Stimulated activated naive CD8-positive, alpha-beta T cell treated with anti-CD3 and anti-CD28 coated beads, Interleukin-15, amount 100 ng/mL, for 72 hours (primary cell): ENCODE data around the gene PITPNM1.
"Not testable (repeated sequence)": the region's sequence is repeated elsewhere in the genome, so short reads cannot be mapped to it uniquely, and the experiment has no call there.

ENCODE experiments used
- ATAC-seq: fragments of 150-1000 bp; cut with Tn5 transposase; 2 replicates; pipeline ENCODE4 v1.10.0; 2021; ENCODE audit warnings: mild to moderate bottlenecking, moderate library complexity
- DNase-seq, 2 donors: peaks; one replicate each; pipeline ENCODE4 v3.0.0; 2021 to 2022
- H3K27ac Mint-ChIP-seq, 2 donors: one replicate each; pipeline ENCODE4 v1.8.0; 2022; ENCODE audit warnings: mild to moderate bottlenecking in 2 of 2, mixed read lengths in 2 of 2, moderate library complexity in 2 of 2
- H3K27me3 Mint-ChIP-seq: one replicate; pipeline ENCODE4 v1.8.0; 2022; ENCODE audit warnings: mixed read lengths
- H3K4me1 Mint-ChIP-seq: one replicate; pipeline ENCODE4 v1.8.0; 2022; ENCODE audit warnings: mild to moderate bottlenecking, mixed read lengths
- H3K4me3 Mint-ChIP-seq, 2 donors: one replicate each; pipeline ENCODE4 v1.8.0; 2022; ENCODE audit warnings: mild to moderate bottlenecking in 2 of 2, mixed read lengths in 2 of 2, moderate library complexity in 1 of 2
- H3K9me3 Mint-ChIP-seq, 2 donors: one replicate each; pipeline ENCODE4 v1.8.0; 2022; ENCODE audit warnings: mixed read lengths in 2 of 2

PITPNM1 gene

GRCh38 chr11:67490727-67491065 is 14.5 kb downstream of the PITPNM1 start:
- DNase-seq (no peak), ATAC-seq (no peak)
- Mint-ChIP-seq H3K4me3 (no peak overlapping the region), H3K27ac (peak overlapping the region in 1 of 2 donors; percentile 12), H3K9me3 (no peaks in the 10 kb centered on the region), H3K27me3 (no peaks in the 10 kb centered on the region), H3K4me1 (peaks cover 61% of the 10 kb centered on the region)

- peak overlapping the region in 1 of 2 donors; percentile 93 for H3K27ac Mint-ChIP-seq
- H3K4me1 Mint-ChIP-seq: peaks cover 66% of the 10 kb centered on the region
- H3K9me3 Mint-ChIP-seq: no peaks in the 10 kb centered on the region
- H3K4me3 Mint-ChIP-seq: peak overlapping the region in 1 of 2 donors; percentile 38
- ATAC-seq (no peak), DNase-seq (no peak)
- no peaks in the 10 kb centered on the region for H3K27me3 Mint-ChIP-seq
These were observed 15.1 kb downstream of the PITPNM1 start for GRCh38 chr11:67489885-67490726.

DNA sequence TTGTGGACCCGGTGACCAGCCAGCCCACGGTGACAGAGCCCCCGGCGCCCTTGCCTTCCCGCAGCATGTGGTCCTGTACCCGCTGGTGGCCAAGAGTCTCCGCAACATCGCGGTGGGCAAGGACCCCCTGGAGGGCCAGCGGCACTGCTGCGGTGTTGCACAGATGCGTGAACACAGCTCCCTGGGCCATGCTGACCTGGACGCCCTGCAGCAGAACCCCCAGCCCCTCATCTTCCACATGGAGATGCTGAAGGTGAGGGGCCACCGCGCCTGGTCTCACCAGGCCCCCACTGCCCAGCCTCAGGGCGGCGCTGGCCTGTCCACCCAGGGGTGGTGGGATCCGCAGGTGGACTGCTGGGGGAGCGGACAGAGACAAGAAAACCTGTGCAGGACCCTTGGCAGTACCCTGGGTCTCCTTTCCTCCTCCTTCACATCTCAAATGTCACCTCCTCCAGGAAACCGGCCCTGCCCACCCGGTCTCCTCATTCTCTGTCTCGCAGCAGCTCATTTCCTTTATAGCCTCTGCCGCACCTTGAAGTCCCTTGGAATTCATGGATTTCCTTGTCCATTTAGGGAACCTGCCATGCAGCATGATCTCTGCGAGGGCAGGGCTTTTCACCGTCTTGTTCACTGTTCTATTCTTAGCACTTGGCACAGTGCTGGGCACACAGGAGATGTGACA is 15.8 kb downstream of the PITPNM1 start:
- H3K27ac Mint-ChIP-seq: peak overlapping the region in 1 of 2 donors; percentile 93
- no peaks in the 10 kb centered on the region for H3K9me3 Mint-ChIP-seq
- no peaks in the 10 kb centered on the region for H3K27me3 Mint-ChIP-seq
- DNase-seq (no peak), ATAC-seq (no peak)
- peaks cover 73% of the 10 kb centered on the region for H3K4me1 Mint-ChIP-seq
- peak overlapping the region; percentile 23 to 38 for H3K4me3 Mint-ChIP-seq

DNA sequence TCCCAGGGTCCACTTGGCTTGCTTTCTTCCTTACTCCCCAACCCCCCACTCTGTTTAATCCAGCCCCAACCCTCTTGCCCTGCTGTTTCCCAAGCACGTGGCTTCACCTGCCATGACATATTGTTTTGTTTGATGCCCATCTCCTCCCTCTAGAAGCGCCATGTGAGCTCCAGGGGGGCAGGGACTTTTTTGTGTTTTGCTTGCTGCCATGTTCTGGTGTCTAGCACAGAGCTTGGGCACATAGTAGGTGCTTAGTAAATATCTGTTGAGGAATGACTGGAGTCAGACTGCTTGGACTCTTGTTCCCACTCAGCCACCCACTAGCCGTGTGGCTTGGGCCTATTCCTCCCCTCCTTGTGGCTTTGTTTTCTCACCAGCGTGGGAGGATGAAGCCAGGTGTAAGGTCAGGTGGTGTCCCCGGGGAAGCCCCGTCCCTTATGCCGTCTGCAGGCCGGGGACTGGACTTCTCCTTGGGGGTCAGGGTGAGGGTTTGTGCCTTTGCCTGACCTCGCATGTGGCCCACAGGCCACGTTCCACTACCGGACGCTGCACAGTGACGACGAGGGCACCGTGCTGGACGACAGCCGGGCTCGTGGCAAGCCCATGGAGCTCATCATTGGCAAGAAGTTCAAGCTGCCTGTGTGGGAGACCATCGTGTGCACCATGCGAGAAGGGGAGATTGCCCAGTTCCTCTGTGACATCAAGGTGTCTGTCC is 18.5 kb downstream of the PITPNM1 start:
- Mint-ChIP-seq H3K4me1 (peaks cover 89% of the 10 kb centered on the region), H3K9me3 (no peaks in the 10 kb centered on the region), H3K27me3 (no peaks in the 10 kb centered on the region), H3K4me3 (peak overlapping the region; percentile 71 to 89), H3K27ac (peak overlapping the region; percentile 81 to 95)
- no peak for ATAC-seq
- peak; percentile 54 to 65 for DNase-seq

DNA sequence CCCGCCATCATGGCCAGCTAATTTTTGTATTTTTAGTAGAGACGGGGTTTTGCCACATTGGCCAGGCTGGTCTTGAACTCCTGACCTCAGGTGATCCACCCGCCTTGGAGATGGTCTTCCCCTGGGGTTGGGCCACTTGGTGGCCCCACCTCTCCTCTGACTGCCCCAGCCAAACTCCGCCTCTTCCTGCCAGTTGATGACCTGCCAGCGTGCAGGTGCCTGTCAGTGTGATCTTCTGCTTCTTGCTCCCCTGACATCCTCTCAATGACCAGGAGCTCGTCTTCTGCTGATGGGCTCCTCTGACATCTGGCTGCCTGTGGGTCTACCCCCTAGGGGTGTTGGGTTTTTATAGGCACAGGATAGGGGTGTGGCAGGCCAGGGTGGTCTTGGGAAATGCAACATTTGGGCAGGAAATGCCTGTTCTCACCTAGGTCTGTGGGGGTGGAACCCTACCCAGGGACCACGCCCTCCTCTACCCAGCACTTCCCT is 19.2 kb downstream of the PITPNM1 start:
- Mint-ChIP-seq H3K4me3 (peak overlapping the region; percentile 71 to 89), H3K4me1 (peaks cover 86% of the 10 kb centered on the region), H3K27ac (peak overlapping the region; percentile 81 to 95)
- H3K9me3 Mint-ChIP-seq, H3K27me3 Mint-ChIP-seq: not testable (repeated sequence)
- ATAC-seq (peak; percentile 22), DNase-seq (peak; percentile 70 to 82)

DNA sequence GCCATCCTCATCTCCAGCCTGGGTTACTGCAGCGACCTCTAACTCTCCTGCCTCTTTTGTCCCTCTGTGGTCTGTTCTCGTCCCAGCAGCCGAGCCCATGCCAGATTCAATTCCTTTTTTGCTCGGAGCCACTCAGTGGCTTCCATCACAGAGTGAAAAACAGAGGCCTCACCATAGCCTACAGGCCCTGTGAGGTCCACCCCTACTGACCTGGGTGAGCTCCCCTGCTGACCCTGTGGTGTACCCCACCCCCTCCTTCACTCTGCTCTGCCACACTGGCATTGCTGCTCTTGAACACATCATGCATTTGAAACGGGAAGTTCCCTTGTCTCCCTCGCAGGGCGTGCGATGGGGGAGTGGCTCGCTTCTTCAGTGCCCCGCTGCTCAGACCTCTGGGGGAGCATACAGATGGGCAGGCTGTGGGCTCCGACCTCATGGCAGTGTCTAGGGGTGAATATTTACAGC is 20.3 kb downstream of the PITPNM1 start:
- H3K9me3 Mint-ChIP-seq: no peaks in the 10 kb centered on the region
- DNase-seq: peak; percentile 67 to 78
- no peaks in the 10 kb centered on the region for H3K27me3 Mint-ChIP-seq
- peaks cover 75% of the 10 kb centered on the region for H3K4me1 Mint-ChIP-seq
- peak overlapping the region; percentile 100 for H3K27ac Mint-ChIP-seq
- ATAC-seq: peak; percentile 29
- H3K4me3 Mint-ChIP-seq: peak overlapping the region; percentile 89 to 92

- Mint-ChIP-seq H3K9me3 (no peaks in the 10 kb centered on the region), H3K4me3 (peak overlapping the region; percentile 89 to 92), H3K27me3 (no peaks in the 10 kb centered on the region), H3K27ac (peak overlapping the region; percentile 100), H3K4me1 (peaks cover 67% of the 10 kb centered on the region)
- ATAC-seq: peak; percentile 54
- peak; percentile 57 to 61 for DNase-seq
These were observed 21.1 kb downstream of the PITPNM1 start for GRCh38 chr11:67483831-67484665.

DNA sequence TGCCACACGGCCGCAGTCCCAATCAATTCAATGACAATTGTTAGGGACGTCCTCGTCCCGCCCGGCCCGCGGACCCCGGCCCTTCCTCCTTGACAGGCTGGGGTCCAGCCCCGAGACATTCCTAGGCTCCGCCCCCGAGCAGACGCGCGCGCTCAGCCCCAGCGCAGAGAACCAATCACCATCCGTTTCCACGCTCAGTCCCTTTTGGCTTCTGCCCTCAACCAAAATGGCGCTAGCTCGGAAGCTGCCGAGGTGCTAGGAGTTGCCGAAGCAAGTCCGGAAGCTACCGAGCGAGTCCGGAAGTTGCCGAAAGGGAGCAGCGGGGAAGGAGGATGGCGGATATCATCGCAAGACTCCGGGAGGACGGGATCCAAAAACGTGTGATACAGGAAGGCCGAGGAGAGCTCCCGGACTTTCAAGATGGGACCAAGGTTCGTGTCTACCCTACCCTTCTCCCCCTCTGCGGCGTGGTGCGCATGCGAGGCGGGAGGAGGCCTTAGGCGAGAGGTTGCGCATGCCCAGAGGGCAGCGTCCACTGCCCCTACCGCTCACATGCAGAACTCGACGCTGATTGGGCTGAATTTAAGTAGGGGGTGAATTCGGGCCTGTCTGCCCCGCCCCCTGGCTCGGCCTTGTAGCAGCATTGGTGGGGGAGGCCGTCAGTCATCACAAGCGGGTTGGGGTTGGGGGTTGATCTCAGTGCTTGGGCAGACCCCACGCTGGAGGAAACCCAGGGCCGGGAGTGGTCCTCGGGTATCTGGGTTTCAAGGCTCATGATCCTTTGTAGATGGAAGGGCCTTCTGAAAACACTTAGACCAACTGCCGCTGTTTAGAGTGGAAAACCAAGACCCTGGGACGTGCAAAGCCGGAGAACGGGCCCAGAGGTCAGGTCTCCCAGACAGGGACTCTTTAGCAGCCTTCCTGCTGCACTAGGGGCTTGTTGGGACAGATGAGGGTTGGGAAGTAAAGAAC is 22.1 kb downstream of the PITPNM1 start, which contains the start of gene AIP:
Gene AIP, plus strand, starts transcription at position 200 of the 972 bp plus-strand sequence. Its CDS starts 133 bp downstream, at position 333.
- Mint-ChIP-seq H3K27ac (peak within 1 kb of the TSS; percentile 100), H3K9me3 (no peaks in the 10 kb centered on the region), H3K4me1 (peaks cover 58% of the 10 kb centered on the region), H3K27me3 (no peaks in the 10 kb centered on the region), H3K4me3 (peak within 1 kb of the TSS; percentile 89 to 92)
- DNase-seq: peak; percentile 97 to 99
- ATAC-seq: peak; percentile 76

GRCh38 chr11:67482275-67482826 is 22.8 kb downstream of the PITPNM1 start:
- no peak for DNase-seq
- Mint-ChIP-seq H3K27ac (peak overlapping the region; percentile 100), H3K27me3 (no peaks in the 10 kb centered on the region), H3K4me3 (peak overlapping the region; percentile 89 to 92), H3K4me1 (peaks cover 50% of the 10 kb centered on the region), H3K9me3 (no peaks in the 10 kb centered on the region)
- no peak for ATAC-seq

GRCh38 chr11:67477344-67478050 is 27.7 kb downstream of the PITPNM1 start:
- H3K27ac Mint-ChIP-seq, H3K4me1 Mint-ChIP-seq, ATAC-seq, H3K27me3 Mint-ChIP-seq, H3K9me3 Mint-ChIP-seq, H3K4me3 Mint-ChIP-seq, DNase-seq: not testable (repeated sequence)

- not testable (repeated sequence) for H3K27ac Mint-ChIP-seq, ATAC-seq, H3K4me3 Mint-ChIP-seq, H3K4me1 Mint-ChIP-seq, DNase-seq, H3K9me3 Mint-ChIP-seq, H3K27me3 Mint-ChIP-seq
These were observed 28.5 kb downstream of the PITPNM1 start for GRCh38 chr11:67476692-67477091.

DNA sequence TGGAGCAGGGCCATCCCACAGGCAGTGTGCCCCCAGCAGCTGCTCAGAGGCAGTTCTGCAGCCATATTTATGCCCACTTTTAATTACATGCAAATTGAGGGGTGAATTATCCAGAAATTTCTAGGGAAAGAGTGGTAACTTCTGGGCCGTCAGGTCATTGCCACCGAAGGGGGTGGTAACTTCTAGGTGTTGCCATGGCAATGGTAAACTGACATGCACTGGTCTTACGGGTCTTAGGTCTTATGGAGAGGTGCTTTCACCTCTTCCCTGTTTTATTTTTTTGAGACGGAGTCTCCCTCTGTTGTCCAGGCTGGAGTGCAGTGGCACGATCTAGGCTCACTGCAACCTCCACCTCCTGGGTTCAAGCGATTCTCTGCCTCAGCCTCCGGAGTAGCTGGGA is 32.3 kb downstream of the PITPNM1 start:
- no peaks in the 10 kb centered on the region for H3K27me3 Mint-ChIP-seq
- no peak for ATAC-seq
- no peaks in the 10 kb centered on the region for H3K9me3 Mint-ChIP-seq
- no peak overlapping the region for H3K4me3 Mint-ChIP-seq
- no peak overlapping the region for H3K27ac Mint-ChIP-seq
- H3K4me1 Mint-ChIP-seq: peaks cover 17% of the 10 kb centered on the region
- DNase-seq: no peak
